ENCODE data around the gene OPRD1. TPM values are rescaled to one million over a fixed set of nuclear protein-coding genes. Genes with fewer than 3 reads are reported as not detected.

The OPRD1 gene
- total RNA-seq, 4 donors from 2014 or later: 0.15 to 0.24 (median 0.24) TPM; not detected in 1

- no peak for ATAC-seq
- in situ Hi-C loops (cut with MboI; ENCODE audit: low sequenced_read_pairs in 4 of 4): no loop called here
Measured at GRCh38 chr1:28807046-28807445, 4.9 kb upstream of the OPRD1 start.

DNA sequence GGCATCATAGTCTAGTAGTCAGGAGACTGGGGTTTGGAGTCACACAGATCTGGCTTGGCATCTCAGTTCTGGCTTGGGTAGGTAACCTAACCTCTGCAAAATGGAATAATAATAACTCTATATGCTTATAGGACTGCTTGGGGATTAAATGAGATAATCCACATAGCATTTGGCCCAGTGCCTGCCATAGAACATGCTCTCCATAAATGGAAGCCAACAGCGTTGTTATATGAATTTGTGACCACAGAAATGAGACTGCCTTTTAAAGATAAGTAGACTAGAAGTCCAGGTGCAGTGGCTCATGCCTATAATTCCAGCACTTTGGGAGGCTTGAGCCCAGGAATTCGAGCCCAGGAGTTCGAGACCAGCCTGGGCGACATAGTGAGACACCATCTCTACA is 4.0 kb upstream of the OPRD1 start:
- Histone ChIP-seq H3K36me3 (no peaks in the 10 kb centered on the region), H3K9me3 (no peaks in the 10 kb centered on the region), H3K4me1 (no peaks in the 10 kb centered on the region), H3K27ac (no peak overlapping the region), H3K27me3 (peaks cover 18 to 30% (median 26%) of the 10 kb centered on the region in 3 donors), H3K4me3 (no peak overlapping the region)
- in situ Hi-C loops (cut with MboI; ENCODE audit: low sequenced_read_pairs in 4 of 4): no loop called here
- TF ChIP-seq CTCF (IDR thresholded peaks at IDR 0.05 in 4 of 5, conservative IDR thresholded peaks at IDR 0.05 in 1 of 5) (no peak), POLR2A (IDR thresholded peaks at IDR 0.05) (no peak)
- DNase-seq: no peak
- intact Hi-C loops (cut with DNase I; ENCODE audit: low total_unique reads): no loop called here
- ATAC-seq: no peak

More at GRCh38 chr1:28807046-28807445, 4.9 kb upstream of the OPRD1 start:
- Histone ChIP-seq H3K9me3 (no peaks in the 10 kb centered on the region), H3K36me3 (no peaks in the 10 kb centered on the region), H3K27ac (no peak overlapping the region), H3K4me1 (no peaks in the 10 kb centered on the region), H3K4me3 (no peak overlapping the region), H3K27me3 (peaks cover 11 to 22% (median 19%) of the 10 kb centered on the region in 3 donors)
- intact Hi-C loops (cut with DNase I; ENCODE audit: low total_unique reads): no loop called here
- TF ChIP-seq CTCF (IDR thresholded peaks at IDR 0.05 in 4 of 5, conservative IDR thresholded peaks at IDR 0.05 in 1 of 5) (no peak), POLR2A (IDR thresholded peaks at IDR 0.05) (no peak)
- DNase-seq: no peak

DNA sequence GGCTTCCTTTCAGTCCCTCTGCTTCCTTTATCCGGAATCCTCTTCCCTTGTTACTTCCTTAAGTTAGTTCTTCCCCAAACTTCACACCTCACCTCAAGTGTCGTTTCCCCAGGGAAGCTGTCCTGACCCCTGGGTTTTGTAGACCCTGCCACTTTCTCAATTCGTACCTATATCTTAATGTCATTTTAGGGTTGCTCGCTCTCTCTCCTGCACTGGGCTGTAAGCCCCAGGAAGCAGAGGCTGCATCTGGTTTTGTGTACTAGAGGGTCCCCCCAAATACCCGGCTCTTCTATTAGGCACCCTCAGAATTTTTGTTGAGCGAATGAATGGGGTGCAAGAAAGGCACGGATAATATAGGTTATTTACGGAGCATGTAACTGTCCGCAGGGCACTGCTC is 603 bp upstream of the OPRD1 start:
- DNase-seq: no peak
- Histone ChIP-seq H3K4me1 (no peaks in the 10 kb centered on the region), H3K4me3 (no peak overlapping the region), H3K9me3 (no peaks in the 10 kb centered on the region), H3K27me3 (peaks cover 27 to 44% (median 41%) of the 10 kb centered on the region in 3 donors), H3K27ac (no peak overlapping the region), H3K36me3 (no peaks in the 10 kb centered on the region)
- in situ Hi-C loops (cut with MboI; ENCODE audit: low sequenced_read_pairs in 4 of 4) (no loop called here), intact Hi-C loops (cut with DNase I; ENCODE audit: low total_unique reads) (no loop called here)
- TF ChIP-seq POLR2A (IDR thresholded peaks at IDR 0.05) (no peak), CTCF (IDR thresholded peaks at IDR 0.05 in 4 of 5, conservative IDR thresholded peaks at IDR 0.05 in 1 of 5) (no peak)
- ATAC-seq: no peak

GRCh38 chr1:28812669-28813468 is 899 bp downstream of the OPRD1 start:
- TF ChIP-seq CTCF (IDR thresholded peaks at IDR 0.05 in 4 of 5, conservative IDR thresholded peaks at IDR 0.05 in 1 of 5) (no peak), POLR2A (IDR thresholded peaks at IDR 0.05) (no peak)
- in situ Hi-C loops (cut with MboI; ENCODE audit: low sequenced_read_pairs in 4 of 4) (no loop called here), intact Hi-C loops (cut with DNase I; ENCODE audit: low total_unique reads) (no loop called here)
- ATAC-seq: no peak
- H3K9me3 ChIP-seq: no peaks in the 10 kb centered on the region
- peaks cover 27 to 44% (median 41%) of the 10 kb centered on the region in 3 donors for H3K27me3 ChIP-seq
- H3K4me1 ChIP-seq: no peaks in the 10 kb centered on the region
- H3K27ac ChIP-seq: no peak overlapping the region
- no peak overlapping the region for H3K4me3 ChIP-seq
- H3K36me3 ChIP-seq: no peaks in the 10 kb centered on the region
- DNase-seq: no peak
